ENCODE data around the gene MCCC1. TPM values are rescaled to one million over a fixed set of nuclear protein-coding genes. Genes with fewer than 3 reads are reported as not detected.

Gene MCCC1
- total and polyA plus RNA-seq, 2 of the 13 experiments (the other 11 are each of a cell fraction or from before 2014, with no cell fraction given) = 11.7 to 30.1 TPM

DNA sequence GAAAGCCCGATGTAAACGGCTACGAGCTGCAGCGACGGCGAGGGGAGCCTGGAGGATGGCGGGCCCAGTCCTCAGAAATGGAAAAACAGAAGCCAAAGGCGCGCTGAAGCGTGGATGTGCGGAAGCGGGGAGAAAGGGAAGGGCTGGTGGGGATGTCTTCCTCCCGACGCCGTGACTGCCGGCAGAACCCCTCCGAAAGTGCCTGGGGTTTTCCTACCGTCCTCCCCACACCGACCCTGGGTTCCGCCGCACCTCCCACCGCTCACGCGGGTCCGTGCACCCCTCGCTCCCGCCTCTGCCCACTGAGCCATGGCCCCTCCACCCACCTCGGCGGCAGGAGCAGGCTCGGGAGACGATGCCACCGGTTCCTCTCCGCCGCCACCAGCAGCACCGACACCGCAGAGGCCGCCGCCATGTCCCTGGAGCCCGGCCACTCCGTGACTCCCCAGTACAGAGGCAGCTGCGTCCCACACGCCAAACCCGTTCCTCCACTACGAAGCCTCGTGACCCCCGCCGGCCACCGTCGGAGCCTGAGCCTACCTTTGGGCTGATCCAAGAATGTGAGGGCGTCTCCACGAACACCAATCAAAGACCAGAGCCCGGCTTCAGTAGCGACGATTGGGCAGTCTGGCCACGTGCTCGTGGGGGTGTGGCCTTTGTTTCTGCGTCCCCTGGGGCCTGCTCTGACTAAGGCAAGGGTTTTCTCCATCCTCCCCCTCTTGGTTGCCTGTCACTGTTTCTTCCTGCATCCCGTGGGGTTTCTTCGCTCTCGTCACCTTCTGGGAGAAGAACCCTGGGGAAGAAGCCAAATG lies at the start of gene MCCC1 (continued):
- TF ChIP-seq, protein P1, sequence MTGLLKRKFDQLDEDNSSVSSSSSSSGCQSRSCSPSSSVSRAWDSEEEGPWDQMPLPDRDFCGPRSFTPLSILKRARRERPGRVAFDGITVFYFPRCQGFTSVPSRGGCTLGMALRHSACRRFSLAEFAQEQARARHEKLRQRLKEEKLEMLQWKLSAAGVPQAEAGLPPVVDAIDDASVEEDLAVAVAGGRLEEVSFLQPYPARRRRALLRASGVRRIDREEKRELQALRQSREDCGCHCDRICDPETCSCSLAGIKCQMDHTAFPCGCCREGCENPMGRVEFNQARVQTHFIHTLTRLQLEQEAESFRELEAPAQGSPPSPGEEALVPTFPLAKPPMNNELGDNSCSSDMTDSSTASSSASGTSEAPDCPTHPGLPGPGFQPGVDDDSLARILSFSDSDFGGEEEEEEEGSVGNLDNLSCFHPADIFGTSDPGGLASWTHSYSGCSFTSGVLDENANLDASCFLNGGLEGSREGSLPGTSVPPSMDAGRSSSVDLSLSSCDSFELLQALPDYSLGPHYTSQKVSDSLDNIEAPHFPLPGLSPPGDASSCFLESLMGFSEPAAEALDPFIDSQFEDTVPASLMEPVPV (CRISPR knock-in tag; IDR thresholded peaks at IDR 0.05) = peak; percentile 94
- TF ChIP-seq ZNF12 (CRISPR knock-in tag; IDR thresholded peaks at IDR 0.05) (peak; percentile 13; the same call in 1 of the 2 replicates), ZNF790 (CRISPR knock-in tag; IDR thresholded peaks at IDR 0.05; ENCODE audit: borderline replicate concordance) (peak; percentile 60; the same call in 1 of the 2 replicates), ZNF207 (IDR thresholded peaks at IDR 0.05; ENCODE audit: borderline replicate concordance) (no peak), CEBPG (CRISPR knock-in tag; IDR thresholded peaks at IDR 0.05) (peak; percentile 14; the same call in 1 of the 2 replicates), GTF2F1 (IDR thresholded peaks at IDR 0.05; ENCODE audit: low read length) (no peak), MLLT10 (CRISPR knock-in tag; IDR thresholded peaks at IDR 0.05) (no peak), ZNF282 (IDR thresholded peaks at IDR 0.05; ENCODE audit: partially characterized antibody) (no peak), ZNF333 (CRISPR knock-in tag; IDR thresholded peaks at IDR 0.05; ENCODE audit: borderline replicate concordance) (peak; percentile 69; the same call in 1 of the 2 replicates), SRSF9 (IDR thresholded peaks at IDR 0.05; ENCODE audit: borderline replicate concordance, insufficient read depth, low read depth, low read length, poor library complexity, severe bottlenecking) (no peak), NFIC (IDR thresholded peaks at IDR 0.05; ENCODE audit: low read length) (no peak), ZNF670 (CRISPR knock-in tag; IDR thresholded peaks at IDR 0.05; ENCODE audit: borderline replicate concordance) (peak; percentile 63; the same call in 1 of the 2 replicates), CHD4 (IDR thresholded peaks at IDR 0.05; ENCODE audit: borderline replicate concordance, low read length) (no peak), BCL6 (CRISPR knock-in tag; IDR thresholded peaks at IDR 0.05) (peak; percentile 51), STAT5B (CRISPR knock-in tag; IDR thresholded peaks at IDR 0.05) (no peak), ZNF432 (CRISPR knock-in tag; IDR thresholded peaks at IDR 0.05; ENCODE audit: borderline replicate concordance) (no peak), TEAD3 (CRISPR knock-in tag; optimal IDR thresholded peaks at IDR 0.05; ENCODE audit: borderline replicate concordance) (peak; percentile 94), NR2F6 (IDR thresholded peaks at IDR 0.05) (no peak), NR2F6 (CRISPR knock-in tag; IDR thresholded peaks at IDR 0.05) (no peak), RNF2 (conservative IDR thresholded peaks at IDR 0.05; ENCODE audit: low read depth) (peak; percentile 35; the same call in 1 of the 2 replicates), ZNF549 (CRISPR knock-in tag; IDR thresholded peaks at IDR 0.05) (no peak), ZNF468 (CRISPR knock-in tag; IDR thresholded peaks at IDR 0.05) (no peak), FLYWCH1 (CRISPR knock-in tag; IDR thresholded peaks at IDR 0.05) (no peak)
- TF ChIP-seq, protein P2, sequence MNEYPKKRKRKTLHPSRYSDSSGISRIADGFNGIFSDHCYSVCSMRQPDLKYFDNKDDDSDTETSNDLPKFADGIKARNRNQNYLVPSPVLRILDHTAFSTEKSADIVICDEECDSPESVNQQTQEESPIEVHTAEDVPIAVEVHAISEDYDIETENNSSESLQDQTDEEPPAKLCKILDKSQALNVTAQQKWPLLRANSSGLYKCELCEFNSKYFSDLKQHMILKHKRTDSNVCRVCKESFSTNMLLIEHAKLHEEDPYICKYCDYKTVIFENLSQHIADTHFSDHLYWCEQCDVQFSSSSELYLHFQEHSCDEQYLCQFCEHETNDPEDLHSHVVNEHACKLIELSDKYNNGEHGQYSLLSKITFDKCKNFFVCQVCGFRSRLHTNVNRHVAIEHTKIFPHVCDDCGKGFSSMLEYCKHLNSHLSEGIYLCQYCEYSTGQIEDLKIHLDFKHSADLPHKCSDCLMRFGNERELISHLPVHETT (CRISPR knock-in tag; conservative IDR thresholded peaks at IDR 0.05) = 0 out of 2 replicates have a peak, but pooled peaks have one; percentile 53
- TF ChIP-seq, protein P3, sequence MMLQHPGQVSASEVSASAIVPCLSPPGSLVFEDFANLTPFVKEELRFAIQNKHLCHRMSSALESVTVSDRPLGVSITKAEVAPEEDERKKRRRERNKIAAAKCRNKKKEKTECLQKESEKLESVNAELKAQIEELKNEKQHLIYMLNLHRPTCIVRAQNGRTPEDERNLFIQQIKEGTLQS (CRISPR knock-in tag; IDR thresholded peaks at IDR 0.05) = no peak
- TF ChIP-seq, protein P4, sequence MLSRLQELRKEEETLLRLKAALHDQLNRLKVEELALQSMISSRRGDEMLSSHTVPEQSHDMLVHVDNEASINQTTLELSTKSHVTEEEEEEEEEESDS (CRISPR knock-in tag; IDR thresholded peaks at IDR 0.05; ENCODE audit: borderline replicate concordance) = no peak
- TF ChIP-seq, protein P5, sequence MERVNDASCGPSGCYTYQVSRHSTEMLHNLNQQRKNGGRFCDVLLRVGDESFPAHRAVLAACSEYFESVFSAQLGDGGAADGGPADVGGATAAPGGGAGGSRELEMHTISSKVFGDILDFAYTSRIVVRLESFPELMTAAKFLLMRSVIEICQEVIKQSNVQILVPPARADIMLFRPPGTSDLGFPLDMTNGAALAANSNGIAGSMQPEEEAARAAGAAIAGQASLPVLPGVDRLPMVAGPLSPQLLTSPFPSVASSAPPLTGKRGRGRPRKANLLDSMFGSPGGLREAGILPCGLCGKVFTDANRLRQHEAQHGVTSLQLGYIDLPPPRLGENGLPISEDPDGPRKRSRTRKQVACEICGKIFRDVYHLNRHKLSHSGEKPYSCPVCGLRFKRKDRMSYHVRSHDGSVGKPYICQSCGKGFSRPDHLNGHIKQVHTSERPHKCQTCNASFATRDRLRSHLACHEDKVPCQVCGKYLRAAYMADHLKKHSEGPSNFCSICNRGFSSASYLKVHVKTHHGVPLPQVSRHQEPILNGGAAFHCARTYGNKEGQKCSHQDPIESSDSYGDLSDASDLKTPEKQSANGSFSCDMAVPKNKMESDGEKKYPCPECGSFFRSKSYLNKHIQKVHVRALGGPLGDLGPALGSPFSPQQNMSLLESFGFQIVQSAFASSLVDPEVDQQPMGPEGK (CRISPR knock-in tag; IDR thresholded peaks at IDR 0.05) = peak; percentile 80

Measured in HepG2 (cell line).